Loucy (cell line): Measurements from ENCODE around the gene KCNQ5.

Experiments
- H2AFZ ChIP-seq: fragments of 200-600 bp; sonication (generic); 2 replicates; pipeline ENCODE4 v1.6.0; 2016; ENCODE audit warnings: antibody characterized with exemption, mild to moderate bottlenecking, low read length, moderate library complexity
- H3F3A ChIP-seq: fragments of 200-600 bp; 2 replicates; pipeline ENCODE4 v1.6.0; 2016; ENCODE audit warnings: antibody characterized with exemption, low read depth, mild to moderate bottlenecking
- H3K27me3 ChIP-seq: fragments of 200-600 bp; sonication (generic); 2 replicates; pipeline ENCODE4 v1.6.1; 2014; ENCODE audit warnings: low read length, mild to moderate bottlenecking; ENCODE audit not compliant: insufficient read depth, poor library complexity, severe bottlenecking
- H3K36me3 ChIP-seq: fragments of 200-600 bp; sonication (generic); 2 replicates; pipeline ENCODE4 v1.6.1; 2016; ENCODE audit warnings: low read length; ENCODE audit not compliant: insufficient read depth
- H3K4me1 ChIP-seq: fragments of 200-600 bp; sonication (generic); 2 replicates; pipeline ENCODE4 v1.5.1; 2014; ENCODE audit warnings: low read length, mild to moderate bottlenecking; ENCODE audit not compliant: insufficient read depth, poor library complexity, severe bottlenecking
- H3K4me2 ChIP-seq: fragments of 200-600 bp; sonication (generic); 2 replicates; pipeline ENCODE4 v1.6.0; 2014; ENCODE audit warnings: antibody characterized with exemption, low read length, low read depth, mild to moderate bottlenecking; ENCODE audit not compliant: poor library complexity, severe bottlenecking
- H3K4me3 ChIP-seq: fragments of 200-600 bp; sonication (generic); 2 replicates; pipeline ENCODE4 v1.5.1; 2014; ENCODE audit warnings: low read length, mild to moderate bottlenecking, mixed read lengths; ENCODE audit not compliant: poor library complexity, severe bottlenecking
- H3K79me2 ChIP-seq: fragments of 200-600 bp; sonication (generic); 2 replicates; pipeline ENCODE4 v1.6.1; 2014; ENCODE audit warnings: low read length; ENCODE audit not compliant: insufficient read depth
- H3K9ac ChIP-seq: fragments of 200-600 bp; sonication (generic); 2 replicates; pipeline ENCODE4 v1.6.0; 2014; ENCODE audit warnings: mild to moderate bottlenecking, low read depth, low read length, moderate library complexity; ENCODE audit not compliant: poor library complexity, severe bottlenecking
- H3K9me2 ChIP-seq: fragments of 200-600 bp; sonication (generic); replicated peaks from 2 replicates; pipeline ENCODE4 v1.6.1; 2016; ENCODE audit warnings: low read depth, low read length, mixed read lengths
- H3K9me3 ChIP-seq: fragments of 200-600 bp; sonication (generic); 2 replicates; pipeline ENCODE4 v1.6.1; 2014; ENCODE audit warnings: mild to moderate bottlenecking, antibody characterized with exemption, low read length, low read depth; ENCODE audit not compliant: insufficient read depth
- H4K20me1 ChIP-seq: fragments of 200-600 bp; sonication (generic); 2 replicates; pipeline ENCODE4 v1.6.0; 2014; ENCODE audit warnings: antibody characterized with exemption, low read length, mild to moderate bottlenecking; ENCODE audit not compliant: insufficient read depth, poor library complexity, severe bottlenecking
- EZH2phosphoT487 ChIP-seq: fragments of 200-600 bp; IDR thresholded peaks from 2 replicates; pipeline ENCODE4 v1.6.1; 2018; ENCODE audit warnings: antibody characterized with exemption, mild to moderate bottlenecking, moderate library complexity, borderline replicate concordance
- TF ChIP-seq, protein P1 (sequence below): fragments of 200-600 bp; sonication (generic); conservative IDR thresholded peaks from 2 replicates; pipeline ENCODE4 v1.5.1; 2014; ENCODE audit warnings: mild to moderate bottlenecking, antibody characterized with exemption, low read length

KCNQ5 gene

DNA sequence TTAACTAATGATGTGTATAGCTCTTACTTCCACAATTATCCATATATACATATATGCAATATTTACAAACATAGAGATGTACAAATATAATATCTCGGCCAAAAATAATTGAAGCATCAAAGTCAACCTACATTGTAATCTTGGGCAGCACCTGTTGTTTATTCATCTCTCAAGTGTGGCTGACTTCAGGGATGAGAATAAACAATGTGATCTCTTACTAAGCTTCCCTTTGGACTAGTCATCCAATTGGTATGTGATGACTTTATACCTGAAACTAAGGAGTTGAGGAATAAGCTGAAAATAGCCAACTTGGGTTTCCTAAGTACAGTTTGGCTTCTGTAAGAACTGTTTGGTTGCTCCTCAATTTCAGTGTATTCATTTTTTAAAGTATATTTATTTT, 346.8 kb downstream of the KCNQ5 start:
- H3K36me3 ChIP-seq = no peaks in the 10 kb centered on the region
- no peaks in the 10 kb centered on the region for H3K27me3 ChIP-seq
- no peaks in the 10 kb centered on the region for H4K20me1 ChIP-seq
- TF ChIP-seq EZH2phosphoT487 = no peak
- TF ChIP-seq, protein P1, sequence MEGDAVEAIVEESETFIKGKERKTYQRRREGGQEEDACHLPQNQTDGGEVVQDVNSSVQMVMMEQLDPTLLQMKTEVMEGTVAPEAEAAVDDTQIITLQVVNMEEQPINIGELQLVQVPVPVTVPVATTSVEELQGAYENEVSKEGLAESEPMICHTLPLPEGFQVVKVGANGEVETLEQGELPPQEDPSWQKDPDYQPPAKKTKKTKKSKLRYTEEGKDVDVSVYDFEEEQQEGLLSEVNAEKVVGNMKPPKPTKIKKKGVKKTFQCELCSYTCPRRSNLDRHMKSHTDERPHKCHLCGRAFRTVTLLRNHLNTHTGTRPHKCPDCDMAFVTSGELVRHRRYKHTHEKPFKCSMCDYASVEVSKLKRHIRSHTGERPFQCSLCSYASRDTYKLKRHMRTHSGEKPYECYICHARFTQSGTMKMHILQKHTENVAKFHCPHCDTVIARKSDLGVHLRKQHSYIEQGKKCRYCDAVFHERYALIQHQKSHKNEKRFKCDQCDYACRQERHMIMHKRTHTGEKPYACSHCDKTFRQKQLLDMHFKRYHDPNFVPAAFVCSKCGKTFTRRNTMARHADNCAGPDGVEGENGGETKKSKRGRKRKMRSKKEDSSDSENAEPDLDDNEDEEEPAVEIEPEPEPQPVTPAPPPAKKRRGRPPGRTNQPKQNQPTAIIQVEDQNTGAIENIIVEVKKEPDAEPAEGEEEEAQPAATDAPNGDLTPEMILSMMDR = no peak
- H3K4me3 ChIP-seq = no peak overlapping the region
- H2AFZ ChIP-seq = no peak overlapping the region
- no peak overlapping the region for H3K9ac ChIP-seq
- H3F3A ChIP-seq = no peaks in the 10 kb centered on the region
- no peak overlapping the region for H3K4me2 ChIP-seq
- H3K9me2 ChIP-seq = no peaks in the 10 kb centered on the region
- H3K9me3 ChIP-seq = no peaks in the 10 kb centered on the region
- H3K79me2 ChIP-seq = no peaks in the 10 kb centered on the region
- H3K4me1 ChIP-seq = no peaks in the 10 kb centered on the region

DNA sequence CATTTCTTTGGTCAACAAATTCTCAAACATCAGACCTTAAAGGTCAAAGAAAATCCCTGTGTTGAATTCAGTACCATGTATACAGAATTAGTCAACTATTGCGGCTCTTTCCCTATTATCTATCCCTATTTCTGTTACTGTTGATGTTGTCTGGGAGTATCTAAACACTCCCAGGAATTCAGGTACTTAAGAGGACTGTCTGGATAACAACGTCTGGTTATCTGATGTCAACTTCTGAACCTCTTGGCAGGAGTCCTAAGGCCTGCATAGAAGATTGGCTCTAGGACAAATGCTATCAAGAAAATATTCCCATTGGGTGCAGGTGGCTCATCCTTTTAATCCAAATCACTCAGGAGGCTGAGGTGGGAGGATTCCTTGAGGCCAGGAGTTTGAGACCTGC, 347.8 kb downstream of the KCNQ5 start:
- H3F3A ChIP-seq = no peaks in the 10 kb centered on the region
- no peaks in the 10 kb centered on the region for H3K4me1 ChIP-seq
- no peaks in the 10 kb centered on the region for H3K36me3 ChIP-seq
- TF ChIP-seq, protein P1 = no peak
- no peak for TF ChIP-seq EZH2phosphoT487
- H3K4me3 ChIP-seq = no peak overlapping the region
- no peak overlapping the region for H3K4me2 ChIP-seq
- H3K9me2 ChIP-seq = no peaks in the 10 kb centered on the region
- H3K27me3 ChIP-seq = no peaks in the 10 kb centered on the region
- no peaks in the 10 kb centered on the region for H3K79me2 ChIP-seq
- H3K9me3 ChIP-seq = no peaks in the 10 kb centered on the region
- no peak overlapping the region for H2AFZ ChIP-seq
- H3K9ac ChIP-seq = no peak overlapping the region
- H4K20me1 ChIP-seq = no peaks in the 10 kb centered on the region

DNA sequence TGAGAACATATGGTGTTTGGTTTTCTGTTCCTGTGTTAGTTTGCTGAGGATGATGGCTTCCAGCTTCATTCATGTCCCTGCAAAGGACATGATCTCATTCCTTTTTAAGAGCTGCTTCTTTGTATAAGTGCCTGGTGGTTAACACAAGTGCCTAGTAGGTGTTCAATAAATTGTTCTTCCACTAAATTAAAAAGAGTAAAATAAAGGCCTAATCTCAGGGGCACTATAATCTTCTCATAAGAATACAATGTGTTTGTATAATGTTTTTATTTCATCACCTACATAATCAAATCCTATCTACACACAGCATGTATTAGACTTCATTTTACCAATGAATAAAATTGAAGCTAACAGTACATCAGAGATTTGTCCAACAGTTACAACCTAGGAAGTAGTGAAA, 350.7 kb downstream of the KCNQ5 start:
- H3K9ac ChIP-seq = no peak overlapping the region
- H2AFZ ChIP-seq = no peak overlapping the region
- H3K9me3 ChIP-seq = no peaks in the 10 kb centered on the region
- no peak for TF ChIP-seq EZH2phosphoT487
- TF ChIP-seq, protein P1 = no peak
- H3K27me3 ChIP-seq = no peaks in the 10 kb centered on the region
- no peaks in the 10 kb centered on the region for H3K4me1 ChIP-seq
- H4K20me1 ChIP-seq = no peaks in the 10 kb centered on the region
- H3K9me2 ChIP-seq = no peaks in the 10 kb centered on the region
- no peaks in the 10 kb centered on the region for H3K79me2 ChIP-seq
- no peak overlapping the region for H3K4me3 ChIP-seq
- no peak overlapping the region for H3K4me2 ChIP-seq
- no peaks in the 10 kb centered on the region for H3K36me3 ChIP-seq
- H3F3A ChIP-seq = no peaks in the 10 kb centered on the region
